HG03097 (cell line): ENCODE data around the gene ACTA1.
"Not testable (repeated sequence)": the region's sequence is repeated elsewhere in the genome, so short reads cannot be mapped to it uniquely, and the experiment has no call there.

Experiments
- ATAC-seq: cut with Tn5 transposase; IDR thresholded peaks from one replicate; pipeline ENCODE4 v1.9.1; 2021; ENCODE audit not compliant: unreplicated experiment, low FRiP score

ACTA1 gene

GRCh38 chr1:229445828-229446227 is 11.9 kb upstream of the ACTA1 start:
- no peak for ATAC-seq

GRCh38 chr1:229440851-229441537 is 7.1 kb upstream of the ACTA1 start:
- peak; percentile 96 for ATAC-seq

DNA sequence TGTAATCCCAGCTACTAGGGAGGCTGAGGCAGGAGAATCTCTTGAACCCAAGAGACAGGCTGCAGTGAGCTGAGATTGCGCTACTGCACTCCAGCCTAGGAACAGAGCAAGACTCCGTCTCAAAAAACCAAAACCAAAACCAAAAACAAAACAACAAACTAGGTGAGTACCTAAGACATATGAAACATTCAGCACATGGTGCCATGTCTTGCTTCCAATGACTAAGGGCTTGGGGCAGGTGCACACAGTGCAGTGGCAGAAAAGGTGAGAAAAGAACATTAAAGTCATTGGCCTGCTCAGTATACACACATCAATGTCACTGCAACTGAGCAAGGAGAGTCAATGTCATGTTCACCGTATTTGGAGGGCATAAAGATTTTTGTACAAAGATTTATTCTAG is 4.1 kb upstream of the ACTA1 start:
- no peak for ATAC-seq

- ATAC-seq = no peak
Measured at GRCh38 chr1:229437443-229437842, 3.5 kb upstream of the ACTA1 start.

- ATAC-seq = no peak
Measured at GRCh38 chr1:229436201-229436600, 2.3 kb upstream of the ACTA1 start.

DNA sequence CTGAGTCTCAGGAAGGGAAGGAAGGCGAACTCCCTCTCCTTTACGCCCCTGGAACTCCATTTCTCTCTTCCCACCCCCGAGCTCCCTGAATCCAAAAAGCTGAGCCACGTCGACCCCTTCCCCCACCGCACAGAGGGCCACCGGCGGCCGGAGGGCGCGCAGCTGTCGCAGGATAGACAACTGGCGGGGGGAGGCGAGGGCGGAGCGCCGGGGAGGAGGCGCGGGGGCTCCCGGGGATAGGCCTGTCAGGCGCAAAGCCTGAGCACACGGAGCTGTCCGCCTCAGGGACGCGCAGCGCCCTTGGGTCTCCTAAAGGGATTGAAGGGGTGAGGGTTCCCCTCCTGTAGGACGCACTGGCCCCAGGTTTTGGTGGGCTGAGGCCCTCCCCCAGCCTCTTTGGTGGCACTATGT is 752 bp upstream of the ACTA1 start:
- ATAC-seq = no peak

DNA sequence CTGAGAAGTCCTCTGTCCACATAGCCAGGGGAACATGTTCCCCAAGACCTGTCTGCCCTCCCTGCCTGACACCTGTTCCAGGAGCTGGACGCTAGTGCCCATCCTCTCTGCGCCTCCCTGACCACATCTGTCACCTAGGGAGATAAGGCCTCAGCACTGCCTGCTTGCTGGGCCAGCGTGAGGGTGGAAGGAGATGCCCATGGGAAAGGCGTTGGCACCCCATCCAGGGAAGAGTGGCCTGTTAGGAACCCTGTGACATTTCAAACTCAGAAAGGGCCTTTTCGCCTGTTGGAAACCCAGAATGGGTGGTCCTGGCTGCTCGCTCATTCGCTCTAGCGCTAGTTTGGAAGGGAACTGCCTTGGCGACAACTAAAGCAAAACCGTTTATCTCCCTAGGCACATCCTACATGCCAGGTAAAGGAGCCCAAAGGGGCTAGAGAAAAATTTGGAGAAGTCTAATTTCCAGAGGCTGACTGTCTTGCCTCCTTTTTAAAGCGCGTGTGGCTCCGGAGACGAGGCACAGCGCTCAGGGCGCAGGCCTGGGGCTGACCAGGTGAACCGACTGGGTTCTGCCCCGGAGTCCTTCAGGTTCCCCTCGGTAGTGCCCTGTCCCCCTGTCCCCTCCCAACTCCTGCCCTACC is 410 bp downstream of the ACTA1 start:
- ATAC-seq = no peak

DNA sequence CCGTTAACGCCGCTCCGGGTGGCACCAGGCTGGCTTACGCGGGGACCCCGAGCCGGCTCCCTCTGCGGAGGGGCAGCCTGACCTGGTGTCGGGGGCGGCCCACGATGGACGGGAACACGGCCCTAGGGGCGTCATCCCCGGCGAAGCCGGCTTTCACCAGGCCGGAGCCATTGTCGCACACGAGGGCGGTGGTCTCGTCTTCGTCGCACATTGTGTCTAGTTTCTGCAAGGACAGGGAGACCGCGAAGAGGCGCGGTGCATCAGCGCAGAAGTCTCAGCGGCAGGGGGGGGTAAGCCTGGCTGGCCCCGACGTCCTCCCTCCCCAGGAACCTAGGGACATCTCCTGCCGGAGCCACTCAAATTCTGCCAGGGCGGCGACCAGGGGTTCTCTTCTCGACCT is 989 bp downstream of the ACTA1 start:
- ATAC-seq = no peak

DNA sequence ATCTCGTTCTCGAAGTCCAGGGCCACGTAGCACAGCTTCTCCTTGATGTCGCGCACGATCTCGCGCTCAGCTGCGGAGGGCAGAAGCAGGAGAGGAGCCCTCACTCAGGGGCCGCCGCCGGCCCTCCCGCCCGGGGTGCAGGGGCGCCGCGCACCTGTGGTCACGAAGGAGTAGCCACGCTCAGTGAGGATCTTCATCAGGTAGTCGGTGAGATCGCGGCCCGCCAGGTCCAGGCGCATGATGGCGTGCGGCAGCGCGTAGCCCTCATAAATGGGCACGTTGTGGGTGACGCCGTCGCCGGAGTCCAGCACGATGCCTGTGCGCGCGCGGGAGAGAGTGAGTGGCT is 1.8 kb downstream of the ACTA1 start:
- no peak for ATAC-seq

DNA sequence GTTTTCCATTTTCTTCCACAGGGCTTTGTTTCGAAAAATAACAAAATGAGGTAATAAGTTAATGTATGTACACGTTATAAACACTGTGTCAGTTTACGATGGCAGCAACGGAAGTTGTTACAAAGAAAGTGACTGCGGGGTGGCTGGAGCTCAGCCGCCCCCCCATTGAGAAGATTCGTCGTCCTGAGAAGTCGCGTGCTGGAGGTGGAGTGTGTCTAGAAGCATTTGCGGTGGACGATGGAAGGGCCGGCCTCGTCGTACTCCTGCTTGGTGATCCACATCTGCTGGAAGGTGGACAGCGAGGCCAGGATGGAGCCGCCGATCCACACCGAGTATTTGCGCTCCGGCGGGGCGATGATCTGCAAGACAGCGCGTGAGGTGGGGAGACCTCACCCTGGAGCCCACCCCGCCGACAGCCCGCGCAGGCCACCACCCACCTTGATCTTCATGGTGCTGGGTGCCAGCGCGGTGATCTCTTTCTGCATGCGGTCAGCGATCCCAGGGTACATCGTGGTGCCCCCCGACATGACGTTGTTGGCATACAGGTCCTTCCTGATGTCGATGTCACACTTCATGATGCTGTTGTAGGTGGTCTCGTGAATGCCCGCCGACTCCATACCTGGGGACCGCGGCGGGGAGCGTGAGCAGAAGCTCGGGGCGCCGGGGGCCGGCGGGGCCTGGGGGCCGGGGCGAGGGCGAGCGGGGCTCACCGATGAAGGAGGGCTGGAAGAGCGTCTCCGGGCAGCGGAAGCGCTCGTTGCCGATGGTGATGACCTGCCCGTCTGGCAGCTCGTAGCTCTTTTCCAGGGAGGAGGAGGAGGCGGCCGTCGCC is 2.4 kb downstream of the ACTA1 start:
- no peak for ATAC-seq

DNA sequence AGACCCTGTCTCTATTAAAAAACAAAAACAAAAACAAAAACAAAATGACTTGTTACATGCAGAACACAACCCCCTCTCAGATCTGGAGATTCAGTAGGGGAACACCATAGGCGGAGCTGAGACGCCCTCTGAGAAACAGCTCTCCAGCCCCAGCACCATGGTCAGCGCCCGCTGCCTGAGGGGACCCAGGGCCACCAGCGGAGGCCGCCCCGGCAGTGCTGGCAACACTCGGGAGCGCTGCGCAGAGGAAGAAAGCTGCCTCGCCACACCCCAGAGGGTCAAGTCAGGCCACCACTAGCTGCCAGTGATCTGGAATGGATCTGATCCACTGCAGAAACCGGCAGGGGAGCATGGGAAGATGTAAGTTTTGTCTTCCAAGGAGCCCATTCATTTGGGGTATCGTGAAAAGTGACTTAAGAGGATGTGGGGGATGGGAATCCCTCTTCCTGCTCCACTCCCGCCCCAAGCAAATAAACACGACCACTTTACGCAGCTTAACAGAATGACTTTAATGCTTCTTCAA is 3.1 kb downstream of the ACTA1 start:
- no peak for ATAC-seq

DNA sequence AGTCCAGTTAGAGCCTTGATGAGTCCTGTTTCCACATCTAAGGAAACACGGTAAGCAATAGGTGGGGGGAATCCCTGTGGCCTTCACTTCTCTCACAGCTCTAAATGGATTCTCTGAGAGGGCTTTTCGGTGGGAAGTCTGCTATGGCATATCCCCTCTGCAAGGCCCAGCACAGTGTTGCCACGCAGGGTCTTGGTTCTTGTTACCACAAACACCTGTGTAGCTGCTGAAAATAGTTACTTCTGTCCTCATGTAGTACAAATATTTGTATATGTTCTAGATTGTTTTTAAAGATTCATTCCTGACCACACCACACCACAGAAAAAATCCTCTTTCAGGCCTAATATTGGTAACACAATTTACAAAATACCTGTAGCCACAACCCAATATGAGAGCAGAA is 5.6 kb downstream of the ACTA1 start:
- ATAC-seq = no peak

GRCh38 chr1:229427572-229427971 is 6.3 kb downstream of the ACTA1 start:
- ATAC-seq = no peak

GRCh38 chr1:229425564-229426159 is 8.2 kb downstream of the ACTA1 start:
- no peak for ATAC-seq

GRCh38 chr1:229420765-229421164 is 13.1 kb downstream of the ACTA1 start:
- no peak for ATAC-seq

- no peak for ATAC-seq
Measured at GRCh38 chr1:229420224-229420623, 13.7 kb downstream of the ACTA1 start.

DNA sequence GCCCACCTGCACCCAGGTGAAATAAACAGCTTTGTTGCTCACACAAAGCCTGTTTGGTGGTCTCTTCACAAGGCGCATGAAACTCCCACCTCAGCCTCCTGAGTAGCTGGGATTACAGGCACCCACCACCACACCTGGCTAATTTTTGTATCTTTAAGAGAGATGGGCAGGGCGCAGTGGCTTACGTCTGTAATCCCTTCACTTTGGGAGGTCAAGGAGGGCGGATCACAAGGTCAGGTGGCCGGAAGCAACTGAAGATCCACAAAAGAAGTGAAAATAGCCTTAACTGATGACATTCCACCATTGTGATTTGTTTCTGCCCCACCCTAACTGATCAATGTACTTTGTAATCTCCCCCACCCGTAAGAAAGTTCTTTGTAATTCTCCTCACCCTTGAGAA is 15.3 kb downstream of the ACTA1 start:
- not testable (repeated sequence) for ATAC-seq

GRCh38 chr1:229412810-229413209 is 21.1 kb downstream of the ACTA1 start:
- ATAC-seq = not testable (repeated sequence)

DNA sequence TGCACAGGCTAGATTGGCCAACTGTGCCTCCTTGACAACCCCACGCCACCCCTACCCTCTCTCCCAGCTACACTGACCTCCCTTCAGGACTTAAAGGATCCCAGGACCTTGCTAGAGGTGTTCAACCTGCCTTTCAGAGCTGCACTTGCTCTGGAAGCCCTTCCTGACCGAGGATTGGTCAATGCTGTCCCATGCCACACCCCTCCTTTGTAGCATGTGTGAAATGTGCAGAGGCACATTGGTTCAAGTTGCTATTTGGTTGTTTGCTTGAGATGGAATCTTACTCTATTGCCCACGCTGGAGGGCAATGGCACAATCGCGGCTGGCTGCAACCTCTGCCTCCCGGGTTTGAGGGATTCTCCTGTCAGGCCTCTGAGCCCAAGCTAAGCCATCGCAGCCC is 21.8 kb downstream of the ACTA1 start:
- no peak for ATAC-seq

DNA sequence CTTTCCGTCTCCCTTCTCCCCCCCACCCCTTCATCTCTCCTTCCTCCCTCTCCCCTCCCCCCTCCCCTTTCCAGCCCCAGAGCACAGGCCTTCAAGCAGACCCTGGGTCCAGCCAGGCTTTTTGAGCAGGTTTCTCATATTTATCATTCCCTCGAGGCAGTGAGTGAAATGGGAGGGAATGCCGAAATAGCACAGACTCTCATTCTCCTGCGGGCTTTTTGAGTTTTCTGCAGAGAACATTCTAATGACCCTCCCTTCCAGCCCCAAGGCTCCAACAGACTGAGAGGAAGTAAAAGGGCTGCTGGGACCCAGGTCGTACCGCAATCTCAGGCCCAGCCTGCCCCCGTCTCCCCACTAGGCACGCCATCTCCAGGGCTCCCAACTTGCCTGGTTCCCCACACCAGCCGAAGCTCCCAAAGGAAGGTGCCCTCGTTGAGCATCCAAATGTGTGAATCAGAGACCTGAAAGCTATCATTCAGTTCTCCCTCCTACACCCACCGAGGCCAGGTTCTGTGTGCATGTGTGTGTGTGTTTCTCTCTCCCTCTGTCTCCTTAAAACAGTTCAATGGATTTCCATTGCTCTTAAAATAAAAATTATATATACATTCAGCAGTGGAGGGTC is 22.3 kb downstream of the ACTA1 start:
- no peak for ATAC-seq
